ENCODE data around the gene COX7A2. TPM values are rescaled to one million over a fixed set of nuclear protein-coding genes. Genes with fewer than 3 reads are reported as not detected.

The COX7A2 gene
- total and polyA plus RNA-seq, 2 of the 13 experiments (the other 11 are each of a cell fraction or from before 2014, with no cell fraction given) = 407 to 556 TPM

GRCh38 chr6:75250552-75250951, 7.0 kb upstream of the COX7A2 start:
- no peak overlapping the region for H3K4me2 ChIP-seq (ENCODE audit: low read depth, low read length)
- H3K27ac ChIP-seq (ENCODE audit: extremely low read length, insufficient read depth, low read length) = no peak overlapping the region
- BruUV-seq (replicated peaks) = no TSS peak
- no peaks in the 10 kb centered on the region for H3K4me1 ChIP-seq (ENCODE audit: insufficient read depth, low read length)
- POLR2A ChIA-PET = no interaction called here
- H3K9ac ChIP-seq (ENCODE audit: insufficient read depth, low read depth, low read length) = no peak overlapping the region
- no peak for DNase-seq (ENCODE audit: low spot score)
- no peak for TF ChIP-seq ZNF468 (CRISPR knock-in tag; IDR thresholded peaks at IDR 0.05)
- no peak overlapping the region for H2AFZ ChIP-seq (ENCODE audit: low read length)
- 64% methylated on average over 2 of the region's 2 CpGs for WGBS (ENCODE audit: low lambda C conversion rate)
- H3K79me2 ChIP-seq (ENCODE audit: insufficient read depth, low read length) = no peaks in the 10 kb centered on the region
- ATAC-seq = no peak
- in situ Hi-C loops (cut with HindIII; ENCODE audit: extremely low pct_ligation_motif_present, low pct_unique_long_range_greater_than_20kb) (no loop called here), intact Hi-C loops (cut with micrococcal nuclease; ENCODE audit: unreplicated experiment) (no loop called here)
- H3K27me3 ChIP-seq (ENCODE audit: control insufficient read depth in 1 of 2, insufficient read depth in 2 of 2, low read length in 2 of 2) = no peaks in the 10 kb centered on the region
- H3K36me3 ChIP-seq (replicated peaks in 1 of 2; ENCODE audit: control insufficient read depth in 1 of 2, insufficient read depth in 2 of 2, low read length in 2 of 2) = peaks cover 1 to 8% of the 10 kb centered on the region in 2 experiments; a peak in 1 of 5 replicates
- H3K4me3 ChIP-seq (replicated peaks in 1 of 3; ENCODE audit: insufficient read depth in 1 of 3, low read depth in 2 of 3, low read length in 3 of 3) = no peak overlapping the region
- no peaks in the 10 kb centered on the region for H3K9me3 ChIP-seq (ENCODE audit: low read length)
- FAIRE-seq = no peak
- H4K20me1 ChIP-seq (ENCODE audit: insufficient read depth, low read length) = no peaks in the 10 kb centered on the region
- CTCF ChIA-PET (ENCODE audit: low intra/inter-chr PET ratio, low total read pairs) = no interaction called here

GRCh38 chr6:75249837-75250236, 6.2 kb upstream of the COX7A2 start:
- Histone ChIP-seq H3K9me3 (ENCODE audit: low read length) (no peaks in the 10 kb centered on the region), H3K4me3 (replicated peaks in 1 of 3; ENCODE audit: insufficient read depth in 1 of 3, low read depth in 2 of 3, low read length in 3 of 3) (no peak overlapping the region), H2AFZ (ENCODE audit: low read length) (no peak overlapping the region), H3K36me3 (replicated peaks in 1 of 2; ENCODE audit: control insufficient read depth in 1 of 2, insufficient read depth in 2 of 2, low read length in 2 of 2) (peaks cover under 1 to 1% of the 10 kb centered on the region in 2 experiments; a peak in 1 of 5 replicates), H3K4me2 (ENCODE audit: low read depth, low read length) (no peak overlapping the region), H3K9ac (ENCODE audit: insufficient read depth, low read depth, low read length) (no peak overlapping the region), H4K20me1 (ENCODE audit: insufficient read depth, low read length) (no peaks in the 10 kb centered on the region), H3K27me3 (ENCODE audit: control insufficient read depth in 1 of 2, insufficient read depth in 2 of 2, low read length in 2 of 2) (no peaks in the 10 kb centered on the region), H3K27ac (ENCODE audit: extremely low read length, insufficient read depth, low read length) (no peak overlapping the region), H3K79me2 (ENCODE audit: insufficient read depth, low read length) (no peaks in the 10 kb centered on the region), H3K4me1 (ENCODE audit: insufficient read depth, low read length) (peaks cover 2% of the 10 kb centered on the region; the same call in 1 of the 2 replicates)
- no TSS peak for BruUV-seq (replicated peaks)
- ATAC-seq (no peak), DNase-seq (ENCODE audit: low spot score) (no peak), FAIRE-seq (no peak)
- ChIA-PET POLR2A (no interaction called here), CTCF (ENCODE audit: low intra/inter-chr PET ratio, low total read pairs) (no interaction called here)
- in situ Hi-C loops (cut with HindIII; ENCODE audit: extremely low pct_ligation_motif_present, low pct_unique_long_range_greater_than_20kb) (no loop called here), intact Hi-C loops (cut with micrococcal nuclease; ENCODE audit: unreplicated experiment) (no loop called here)
- TF ChIP-seq NFE2 (CRISPR knock-in tag; IDR thresholded peaks at IDR 0.05) = no peak
- no peak for TF ChIP-seq NR2F6 (IDR thresholded peaks at IDR 0.05)
- TF ChIP-seq NR2F6 (CRISPR knock-in tag; IDR thresholded peaks at IDR 0.05) = no peak
- TF ChIP-seq ZSCAN20 (CRISPR knock-in tag; IDR thresholded peaks at IDR 0.05; ENCODE audit: borderline replicate concordance) = no peak
- no peak for TF ChIP-seq E2F5 (CRISPR knock-in tag; conservative IDR thresholded peaks at IDR 0.05)
- no peak for TF ChIP-seq BRD4 (CRISPR knock-in tag; IDR thresholded peaks at IDR 0.05)
- no peak for TF ChIP-seq HHEX (CRISPR knock-in tag; IDR thresholded peaks at IDR 0.05)
- no peak for TF ChIP-seq NCOR1 (IDR thresholded peaks at IDR 0.05; ENCODE audit: borderline replicate concordance, low read length)

Data from HepG2 (cell line).